ENCODE data around the gene GNB1L.

The GNB1L gene

DNA sequence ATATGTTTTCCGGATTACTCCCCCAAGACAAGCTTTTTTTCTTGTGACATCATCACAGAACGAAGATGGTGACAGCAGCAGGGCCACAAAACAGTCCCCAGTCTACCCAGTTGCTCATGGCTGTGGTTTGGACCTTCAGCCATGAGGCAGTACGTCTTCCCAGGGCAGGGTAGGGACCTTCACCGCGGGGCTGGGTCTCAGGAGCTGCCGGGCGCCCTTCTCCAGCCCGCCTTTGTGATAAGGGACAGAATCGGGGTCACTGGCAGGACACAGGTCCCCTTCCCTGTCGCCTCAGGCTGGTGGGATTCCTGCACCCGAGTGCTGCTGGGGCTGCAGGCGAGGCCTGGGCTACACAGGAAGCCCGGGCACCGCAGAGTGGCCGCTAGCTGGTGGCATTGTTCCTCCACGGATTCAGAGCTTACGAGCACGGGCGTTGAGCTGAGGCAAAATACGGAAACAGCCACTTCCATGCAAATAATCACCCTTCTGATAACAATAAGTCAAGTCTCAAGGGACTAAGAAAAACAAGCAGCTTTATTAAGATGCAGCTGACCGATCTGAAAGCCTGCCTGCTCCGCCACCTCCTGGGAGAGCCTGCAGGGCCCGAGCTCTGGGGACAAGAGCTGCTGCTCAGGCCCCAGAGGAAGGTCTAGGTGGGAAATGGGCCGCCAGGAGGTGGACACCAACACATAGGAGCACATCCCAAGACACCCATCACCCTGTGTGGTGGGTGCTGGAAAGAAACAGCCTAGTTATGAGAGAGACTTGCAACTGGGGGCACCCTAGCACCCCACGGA lies 81.8 kb downstream of the GNB1L start:
- DNase-seq = no peak

DNA sequence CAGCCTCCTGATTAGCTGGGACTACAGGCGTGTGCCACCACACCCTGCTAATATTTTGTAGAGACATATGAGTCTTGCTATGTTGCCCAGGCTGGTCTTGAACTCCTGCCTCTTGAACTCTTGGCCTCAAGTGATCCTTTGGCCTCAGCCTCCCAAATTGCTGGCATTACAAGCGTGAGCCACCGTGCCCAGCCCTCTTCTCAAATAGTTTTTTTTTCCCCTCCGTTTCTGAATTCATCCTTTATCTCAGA lies 82.3 kb downstream of the GNB1L start:
- no peak for DNase-seq

DNA sequence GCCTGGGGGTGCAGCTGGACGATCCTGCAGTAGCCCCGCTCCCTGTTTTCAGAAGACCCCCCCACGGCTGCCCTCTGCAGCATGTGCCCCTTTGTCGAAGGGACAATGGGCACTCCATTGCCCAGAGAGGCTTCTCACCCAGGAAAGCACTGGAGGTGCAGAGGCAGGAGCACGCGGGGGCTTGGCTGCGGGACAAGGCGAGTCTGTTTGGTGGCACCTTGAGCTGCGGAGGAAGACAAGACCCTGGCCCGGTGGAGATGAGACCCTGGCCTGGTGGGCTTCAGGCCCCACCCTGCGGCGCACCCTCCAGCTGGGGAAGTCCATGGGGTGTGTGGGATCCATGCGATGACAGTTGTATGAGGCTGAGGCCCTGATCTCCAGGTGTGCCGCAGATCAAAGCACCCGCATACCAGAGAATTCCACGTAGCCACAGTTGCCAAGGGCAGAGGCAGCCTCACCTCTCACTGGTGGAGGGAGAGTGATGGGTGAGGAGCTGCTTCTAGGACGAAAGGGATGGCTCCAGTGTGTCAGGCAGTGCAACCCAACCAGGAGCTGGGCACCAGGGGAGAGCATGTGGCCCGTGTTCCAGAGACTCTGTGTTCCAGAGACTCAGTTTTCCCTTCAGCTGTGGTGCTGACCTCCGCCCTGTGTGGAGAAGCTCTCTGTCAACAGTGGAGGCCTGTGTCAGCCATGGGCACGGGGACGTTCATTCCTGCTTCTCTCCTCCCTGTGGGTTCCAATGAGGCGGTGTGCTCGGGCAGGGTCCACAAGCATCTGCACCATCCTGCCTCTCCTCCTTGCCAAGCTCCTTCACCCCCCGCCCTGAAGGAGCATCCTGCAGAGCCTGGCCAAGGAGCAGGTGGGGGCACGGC lies 84.1 kb downstream of the GNB1L start:
- no peak for DNase-seq

DNA sequence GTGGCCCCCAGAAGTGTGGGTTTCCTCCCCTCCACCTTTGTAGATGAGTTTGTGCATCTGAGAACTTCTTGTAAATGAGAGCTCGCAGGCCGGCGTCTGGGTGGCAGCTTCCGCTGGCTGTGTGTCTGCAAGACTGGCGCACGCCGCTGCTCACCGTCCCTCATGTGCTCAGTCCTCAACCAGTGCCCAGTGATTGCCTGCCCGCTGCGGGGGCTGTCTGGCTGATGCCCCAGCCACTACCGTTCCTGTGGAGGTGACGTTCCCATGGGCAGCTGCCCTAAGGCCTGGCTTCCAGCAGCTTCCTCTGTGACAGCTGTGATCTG lies 85.3 kb downstream of the GNB1L start:
- no peak for DNase-seq

DNA sequence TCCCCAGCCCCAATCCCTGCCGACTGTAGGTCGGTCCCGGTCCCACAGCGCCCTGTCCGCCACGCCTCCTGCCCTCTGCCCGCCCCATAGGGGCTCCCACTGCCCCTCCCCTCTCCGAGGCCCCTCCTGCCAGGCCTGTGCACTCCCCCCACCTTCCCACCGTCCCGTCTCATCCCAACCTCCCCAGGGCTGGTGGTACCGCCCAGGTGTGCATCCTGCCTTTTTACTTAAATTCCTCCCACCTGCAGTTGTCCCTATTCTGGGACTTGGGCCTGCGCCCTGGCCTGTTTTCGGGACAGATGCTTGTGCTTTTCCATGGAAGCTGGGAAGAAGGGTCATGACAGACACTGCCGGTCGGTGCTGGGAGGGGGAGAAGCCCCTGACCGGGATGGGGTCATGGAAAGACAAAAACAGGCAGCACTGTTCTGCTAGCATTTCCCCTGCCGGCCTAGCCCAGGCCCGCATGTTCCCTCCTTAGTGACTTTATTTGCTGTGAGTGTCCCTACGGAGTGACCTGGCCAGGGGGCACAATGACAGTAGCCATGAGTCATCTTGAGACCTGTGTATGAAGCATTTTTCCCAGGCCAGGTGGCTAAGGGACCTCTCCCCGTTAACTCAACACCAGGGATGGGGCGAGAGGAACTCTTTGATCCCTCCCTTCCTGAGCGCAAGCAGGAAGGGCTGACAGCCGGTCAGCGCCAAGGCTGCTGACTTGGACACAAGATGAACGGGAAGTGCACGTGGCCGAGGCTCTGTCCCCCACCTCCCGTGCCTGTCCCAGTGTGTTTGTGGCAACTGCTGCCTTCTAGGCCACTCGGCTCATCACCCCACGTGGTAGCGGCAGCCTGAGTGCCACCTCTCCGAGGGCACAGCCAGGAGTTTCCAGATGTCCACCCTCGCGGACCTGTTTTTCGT lies 87.0 kb downstream of the GNB1L start:
- no peak for DNase-seq

DNA sequence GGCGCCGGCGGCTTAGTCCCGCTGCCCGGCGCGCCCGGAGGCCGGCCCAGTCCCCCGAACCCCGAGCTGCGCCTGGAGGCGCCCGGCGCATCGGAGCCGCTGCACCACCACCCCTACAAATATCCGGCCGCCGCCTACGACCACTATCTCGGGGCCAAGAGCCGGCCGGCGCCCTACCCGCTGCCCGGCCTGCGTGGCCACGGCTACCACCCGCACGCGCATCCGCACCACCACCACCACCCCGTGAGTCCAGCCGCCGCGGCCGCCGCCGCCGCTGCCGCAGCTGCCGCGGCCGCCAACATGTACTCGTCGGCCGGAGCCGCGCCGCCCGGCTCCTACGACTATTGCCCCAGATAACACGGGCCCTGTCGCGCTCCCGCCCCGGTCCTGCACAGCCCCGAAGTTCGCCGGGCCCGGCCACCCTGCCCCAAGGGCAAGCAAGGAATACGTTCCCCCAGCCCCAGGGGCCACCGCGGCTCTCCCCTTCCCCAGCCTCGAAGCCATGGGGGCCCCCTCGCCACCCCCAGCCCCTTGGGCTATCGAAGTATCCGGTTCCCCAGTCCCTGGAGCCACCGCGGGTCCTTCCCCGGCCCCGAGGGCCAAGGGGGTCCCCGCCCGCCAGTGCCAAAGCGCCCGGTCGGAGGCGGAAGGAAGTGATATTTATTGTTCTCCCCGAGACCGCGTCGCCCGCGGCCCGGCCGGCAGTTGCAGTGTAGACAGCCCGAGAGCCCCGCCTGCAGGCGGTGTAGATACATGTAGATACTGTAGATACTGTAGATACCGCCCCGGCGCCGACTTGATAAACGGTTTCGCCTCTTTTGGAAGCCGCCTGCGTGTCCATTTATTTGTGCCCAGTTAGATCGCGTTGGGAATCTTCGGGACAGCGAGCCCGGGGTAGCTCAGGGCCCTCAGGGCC lies 87.9 kb downstream of the GNB1L start:
- DNase-seq = peak; percentile 36

DNA sequence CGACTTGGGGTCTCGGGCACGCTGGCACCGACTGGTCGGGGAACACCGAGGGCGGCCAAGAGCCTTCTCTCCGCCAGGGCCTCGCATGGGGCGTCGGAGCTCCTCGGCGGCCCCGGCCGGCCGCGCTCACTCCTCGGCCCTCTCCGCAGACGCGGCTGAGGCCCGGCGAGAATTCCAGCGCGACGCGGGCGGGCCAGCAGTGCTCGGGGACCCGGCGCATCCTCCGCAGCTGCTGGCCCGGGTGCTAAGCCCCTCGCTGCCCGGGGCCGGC lies 88.5 kb downstream of the GNB1L start:
- DNase-seq = no peak

DNA sequence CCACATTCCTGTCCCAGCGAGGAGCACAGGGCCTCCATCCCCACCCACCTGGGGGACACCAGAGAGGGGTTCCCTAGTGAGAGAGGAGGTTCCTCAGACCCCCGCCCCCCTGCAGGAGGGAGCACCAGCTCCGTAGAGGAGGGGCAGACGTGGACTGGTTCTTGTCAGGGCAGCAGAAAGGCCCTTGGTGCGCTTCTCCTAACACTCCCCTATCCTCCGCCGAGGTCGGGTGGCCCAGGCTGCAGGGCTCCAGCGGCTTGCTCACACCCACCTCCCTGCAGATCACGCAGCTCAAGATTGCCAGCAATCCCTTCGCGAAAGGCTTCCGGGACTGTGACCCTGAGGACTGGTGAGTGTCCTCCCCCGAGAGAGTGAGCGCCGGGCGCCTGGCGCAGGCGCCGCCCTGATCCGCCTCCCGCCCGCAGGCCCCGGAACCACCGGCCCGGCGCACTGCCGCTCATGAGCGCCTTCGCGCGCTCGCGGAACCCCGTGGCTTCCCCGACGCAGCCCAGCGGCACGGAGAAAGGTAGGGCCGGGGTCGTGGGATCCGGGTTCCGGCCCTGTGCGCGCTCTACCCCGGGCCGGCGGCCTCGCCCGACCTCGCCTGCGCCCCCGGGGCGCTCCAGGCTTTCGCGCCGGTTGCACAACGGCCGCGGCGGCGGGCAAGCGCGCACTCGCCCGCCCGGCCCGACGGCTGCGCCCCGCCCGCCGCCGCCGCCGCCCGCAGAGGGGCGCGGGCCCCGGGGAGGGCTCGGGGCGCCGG lies 89.0 kb downstream of the GNB1L start:
- DNase-seq = no peak

DNA sequence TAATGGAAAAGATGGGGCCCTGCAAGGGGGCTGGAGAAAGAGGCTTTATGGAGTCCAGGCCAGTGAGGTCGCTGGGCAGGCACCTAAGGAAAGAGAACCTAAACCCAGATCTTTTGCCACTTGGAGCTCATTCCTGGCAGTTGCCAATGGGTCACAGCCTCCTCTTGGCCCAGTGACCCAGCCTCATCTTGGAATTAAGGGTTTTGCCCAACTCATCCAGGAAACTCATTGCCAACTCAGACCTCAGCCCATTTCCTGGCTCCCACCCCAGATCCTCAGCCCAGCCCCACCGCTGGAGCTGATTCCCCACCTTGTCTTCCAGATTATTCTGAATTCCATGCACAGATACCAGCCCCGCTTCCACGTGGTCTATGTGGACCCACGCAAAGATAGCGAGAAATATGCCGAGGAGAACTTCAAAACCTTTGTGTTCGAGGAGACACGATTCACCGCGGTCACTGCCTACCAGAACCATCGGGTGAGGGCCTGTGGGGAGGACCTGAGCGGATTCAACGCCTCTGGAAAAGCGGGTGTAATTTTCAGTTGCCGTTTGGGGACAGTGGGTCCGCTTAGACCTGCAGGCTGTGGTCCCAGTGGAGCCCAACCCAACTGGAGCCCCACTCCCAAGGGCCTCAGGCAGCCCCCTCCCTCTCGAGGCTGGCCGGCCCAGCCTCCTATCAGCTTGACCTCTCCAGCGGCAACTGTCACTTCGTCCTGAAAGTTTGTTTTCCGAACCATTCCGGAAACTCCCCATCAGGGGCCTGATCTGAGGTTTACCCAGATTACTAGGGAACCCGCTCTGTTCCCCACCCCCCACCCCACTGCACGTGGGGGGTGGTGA lies 89.8 kb downstream of the GNB1L start:
- DNase-seq = no peak

DNA sequence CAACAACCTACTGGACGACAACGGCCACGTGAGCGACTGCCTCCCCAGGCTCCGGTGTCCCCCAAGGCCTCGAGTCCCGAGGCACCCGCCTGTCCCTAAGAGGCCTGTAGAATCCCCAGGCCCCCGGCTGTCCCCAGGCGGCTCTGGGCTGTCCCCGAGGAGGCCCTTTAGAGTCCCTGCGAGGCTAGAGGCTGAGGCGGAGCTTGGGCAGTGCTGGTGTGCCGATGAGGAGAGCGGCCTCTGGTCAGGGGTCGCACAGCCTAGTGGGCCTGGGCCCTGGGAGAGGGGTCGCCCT lies 90.4 kb downstream of the GNB1L start:
- no peak for DNase-seq

DNA sequence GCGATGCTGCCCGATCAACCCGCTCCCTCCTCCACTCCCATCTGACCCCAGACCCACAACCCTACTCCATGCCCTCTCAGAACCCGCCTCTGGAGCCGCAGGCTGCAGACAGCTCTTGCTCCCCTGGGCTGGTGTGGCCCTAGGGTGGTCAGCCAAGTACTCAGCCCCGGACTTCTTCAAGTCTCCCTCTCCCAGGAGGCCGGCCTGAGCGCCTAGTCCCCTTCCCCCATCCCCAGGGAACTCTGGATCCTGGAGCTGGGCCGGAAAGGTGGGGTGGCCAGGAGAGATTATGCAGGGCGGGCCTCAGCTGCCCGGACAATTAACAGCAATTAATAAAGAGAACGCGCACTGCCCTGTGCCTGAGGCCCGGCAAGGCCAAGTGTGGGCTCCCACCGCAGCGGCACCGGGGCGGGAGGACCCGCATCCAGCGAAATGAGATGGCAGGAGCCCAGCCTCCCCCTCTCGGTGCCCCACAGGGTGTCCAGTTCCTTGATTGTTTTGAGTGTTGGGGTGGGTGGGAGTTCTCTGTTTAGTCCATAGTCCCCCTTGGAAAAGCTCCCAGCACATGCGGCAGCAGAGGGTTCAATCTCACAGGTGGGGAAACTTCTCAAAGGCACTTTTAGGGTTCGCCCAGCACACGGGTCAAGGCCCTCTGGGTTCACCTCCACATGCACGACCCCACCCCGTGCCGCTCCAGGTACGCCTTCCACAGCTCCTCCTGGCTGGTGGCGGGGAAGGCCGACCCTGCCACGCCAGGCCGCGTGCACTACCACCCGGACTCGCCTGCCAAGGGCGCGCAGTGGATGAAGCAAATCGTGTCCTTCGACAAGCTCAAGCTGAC lies 91.0 kb downstream of the GNB1L start:
- no peak for DNase-seq

DNA sequence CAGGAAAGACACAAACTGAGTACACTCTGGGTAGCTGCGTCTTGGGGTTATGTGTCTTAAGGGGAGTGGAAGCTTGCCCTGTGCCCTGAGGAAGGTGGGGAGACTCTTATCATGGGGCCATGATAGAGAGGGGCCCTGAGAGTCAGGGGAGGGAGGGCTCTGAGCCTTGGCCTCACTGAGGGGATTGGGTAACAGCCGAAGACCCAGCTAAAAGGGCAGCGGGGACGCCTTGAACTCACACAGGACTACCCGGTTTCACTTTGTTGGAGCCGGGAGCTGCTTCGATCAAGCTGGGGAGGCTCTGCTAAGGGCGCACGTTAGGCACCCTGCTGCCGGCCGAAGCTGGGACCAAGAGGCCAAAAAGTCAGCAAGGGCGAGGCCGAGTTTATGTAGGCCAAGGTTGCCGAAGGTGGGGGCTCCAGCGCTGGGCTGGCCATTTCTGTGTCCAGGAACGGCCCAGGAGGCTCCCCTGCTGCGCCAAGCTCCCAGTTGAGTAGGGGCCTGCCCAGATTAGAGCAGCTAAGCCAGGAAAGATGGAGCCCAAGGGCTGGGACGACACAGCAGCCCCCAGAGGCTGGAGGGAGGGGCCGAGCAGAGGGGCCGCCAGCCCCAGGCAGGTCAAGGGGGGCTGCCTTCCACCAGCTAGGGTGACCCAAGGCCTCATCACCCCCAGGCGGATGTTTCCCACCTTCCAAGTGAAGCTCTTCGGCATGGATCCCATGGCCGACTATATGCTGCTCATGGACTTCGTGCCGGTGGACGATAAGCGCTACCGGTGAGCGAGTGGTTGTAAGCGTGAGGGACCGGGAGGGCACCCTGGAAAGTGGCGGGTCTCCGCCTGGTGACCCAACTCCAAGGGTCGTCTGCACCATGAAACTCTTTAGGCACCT lies 91.9 kb downstream of the GNB1L start:
- no peak for DNase-seq

DNA sequence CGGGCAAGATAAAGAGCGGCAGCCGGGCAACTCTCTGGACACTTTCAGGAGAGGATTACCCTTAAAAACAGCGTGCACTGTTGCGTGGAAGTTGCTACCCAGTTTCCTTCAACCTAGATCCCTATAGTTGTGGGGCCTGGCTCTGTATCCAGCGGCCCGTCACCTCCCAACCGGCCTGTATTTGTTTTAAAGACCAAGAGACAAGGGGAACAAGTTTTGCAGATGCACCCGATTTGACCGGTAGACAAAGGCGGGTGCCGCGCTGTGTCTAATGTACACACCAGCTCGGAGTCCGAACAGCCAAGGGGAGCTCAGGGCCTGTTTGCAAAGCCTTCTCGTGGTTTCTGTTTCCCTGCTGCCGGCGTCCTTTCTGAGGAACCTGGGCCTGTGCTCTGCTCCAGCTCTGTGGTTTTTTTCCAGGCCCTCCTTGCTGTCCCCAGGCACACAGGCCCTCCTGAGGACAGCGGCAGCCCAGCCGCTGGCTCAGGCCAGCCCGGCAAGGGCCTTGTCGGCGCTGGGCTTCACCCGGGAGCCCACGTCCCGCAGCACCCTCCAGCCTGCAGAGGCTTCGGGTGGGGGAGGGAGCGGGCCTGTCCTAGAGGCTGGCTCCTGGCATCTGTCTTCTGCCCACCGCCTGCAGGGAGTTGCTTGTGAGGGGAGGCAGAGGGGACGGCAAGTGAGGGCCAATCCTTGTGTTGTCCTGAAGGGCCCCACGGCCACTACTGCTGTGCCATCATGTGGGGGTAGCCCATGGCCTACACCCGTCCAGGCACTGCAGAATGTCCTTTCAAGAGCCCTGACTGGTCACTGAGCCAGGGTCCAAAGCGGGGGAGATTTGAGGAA lies 92.7 kb downstream of the GNB1L start:
- DNase-seq = no peak

DNA sequence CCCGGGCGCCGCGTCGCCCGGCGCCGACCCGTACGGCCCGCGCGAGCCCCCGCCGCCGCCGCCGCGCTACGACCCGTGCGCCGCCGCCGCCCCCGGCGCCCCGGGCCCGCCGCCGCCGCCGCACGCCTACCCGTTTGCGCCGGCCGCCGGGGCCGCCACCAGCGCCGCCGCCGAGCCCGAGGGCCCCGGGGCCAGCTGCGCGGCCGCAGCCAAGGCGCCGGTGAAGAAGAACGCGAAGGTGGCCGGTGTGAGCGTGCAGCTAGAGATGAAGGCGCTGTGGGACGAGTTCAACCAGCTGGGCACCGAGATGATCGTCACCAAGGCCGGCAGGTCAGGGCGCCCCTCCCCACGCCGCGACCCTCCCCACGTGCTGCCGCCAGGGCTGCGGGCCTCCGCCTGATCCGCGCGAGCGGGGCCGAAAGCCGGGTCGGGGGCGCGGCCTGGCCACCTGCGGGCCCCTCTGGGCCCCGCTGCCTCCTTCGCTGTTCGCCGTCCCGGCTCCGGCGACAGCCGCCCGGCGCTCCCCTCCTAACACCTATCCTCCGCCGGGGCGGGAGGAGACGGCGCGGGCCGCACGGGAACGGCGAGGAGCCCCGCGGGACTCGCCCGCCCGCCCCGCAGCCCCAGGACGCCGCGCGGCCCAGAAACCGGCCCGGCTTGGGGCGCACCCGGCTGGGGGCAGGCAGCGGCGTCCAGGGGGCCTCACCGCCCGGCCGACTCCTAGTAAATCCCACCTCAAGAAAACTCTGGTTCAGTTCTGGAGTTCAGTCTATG lies 93.5 kb downstream of the GNB1L start:
- no peak for DNase-seq

DNA sequence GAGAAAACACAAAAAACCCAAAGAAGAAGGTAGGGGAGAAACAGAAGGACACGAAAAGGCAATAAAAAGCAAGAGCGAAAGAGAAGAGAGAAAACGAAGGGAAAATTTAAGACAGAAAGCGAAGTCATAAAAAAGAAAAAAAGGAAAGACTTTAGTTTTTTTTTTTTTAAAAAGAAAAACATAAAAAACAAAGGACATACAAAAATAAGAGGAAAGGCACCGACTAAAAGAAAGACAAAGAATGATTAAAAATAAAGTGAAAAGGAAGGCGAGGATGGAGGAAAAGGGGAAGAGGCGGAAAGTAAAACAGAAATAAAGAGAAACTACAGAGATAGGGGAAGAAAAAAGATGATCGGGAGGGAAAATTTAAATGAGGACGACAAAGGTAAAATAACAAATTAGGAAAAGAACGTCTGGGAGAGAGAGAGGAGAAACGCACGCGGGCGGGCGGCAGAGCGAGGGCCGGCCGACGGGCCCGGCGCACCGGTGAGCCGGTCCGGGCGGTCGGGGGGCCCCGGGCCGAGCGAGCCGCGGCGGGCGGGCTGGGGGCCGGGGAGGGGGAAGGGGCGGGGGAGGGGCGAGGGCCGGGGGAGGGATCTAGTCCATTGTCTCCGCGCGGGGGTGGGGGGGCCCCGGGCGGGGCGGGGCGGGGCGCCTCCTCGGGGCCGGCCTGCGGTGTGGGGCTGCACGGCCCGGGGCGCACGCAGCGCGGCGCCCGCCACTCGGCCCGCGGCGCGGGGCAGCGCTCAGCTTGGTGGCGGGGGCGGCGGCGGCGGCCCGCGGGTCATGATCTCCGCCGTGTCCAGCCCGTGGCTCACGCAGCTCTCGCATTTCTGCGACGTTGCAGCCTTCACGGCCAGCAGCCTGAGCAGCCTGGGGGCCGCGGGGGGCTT lies 94.4 kb downstream of the GNB1L start, which contains the start of gene TBX1:
Gene TBX1 (plus strand): TSS at position 721 of the 893 bp plus-strand sequence. CDS start 66 bp downstream, at position 787.
- DNase-seq = no peak

DNA sequence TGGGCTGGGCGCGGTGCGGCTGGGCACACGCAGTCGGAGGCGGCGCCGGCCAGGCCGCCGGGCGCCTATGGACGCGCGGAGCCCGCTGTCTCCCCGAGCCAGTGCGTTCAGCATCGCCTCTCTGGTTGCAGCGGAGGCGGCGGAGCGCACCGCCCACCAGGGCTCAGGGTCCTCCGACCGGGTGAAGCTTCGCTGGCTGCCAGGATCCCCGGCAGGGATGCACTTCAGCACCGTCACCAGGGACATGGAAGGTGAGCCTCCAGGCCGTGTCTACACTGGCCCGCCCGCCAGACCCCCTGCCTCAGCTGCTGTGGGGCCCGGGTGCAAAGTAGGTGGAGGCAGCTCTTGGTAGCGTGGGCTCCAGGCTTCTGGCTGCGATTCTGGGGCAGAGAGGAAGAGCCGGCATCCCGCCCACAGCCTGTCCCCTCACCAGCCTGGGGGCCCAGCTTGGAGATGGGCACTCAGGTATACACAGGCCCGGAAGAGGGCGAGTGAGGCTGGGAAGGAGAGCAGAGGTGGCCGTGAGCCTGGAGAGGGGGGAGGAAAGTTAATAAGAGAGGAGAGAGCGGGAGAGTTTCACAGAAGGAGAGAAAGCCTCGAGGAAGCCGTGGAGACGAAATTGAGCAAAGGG lies 95.1 kb downstream of the GNB1L start:
- DNase-seq = no peak

Measured in KG1 (cell line).